Lung (tissue), 12 donors: Measurements from ENCODE around the gene MEIS2. TPM values are rescaled to one million over a fixed set of nuclear protein-coding genes. Genes with fewer than 3 reads are reported as not detected.

Experiments used
- ATAC-seq: fragments of 200-7000 bp; cut with Tn5 transposase; one replicate; pipeline ENCODE4 v1.9.1; 2020; ENCODE audit warnings: moderate number of reproducible peaks; ENCODE audit not compliant: insufficient read depth, low FRiP score
- DNase-seq, 3 donors: peaks; one replicate each; pipeline ENCODE4 v3.0.0-alpha.2; 2013 to 2017
- H3K27ac ChIP-seq, 2 donors: one replicate each; pipeline ENCODE4 v1.5.1; 2013; ENCODE audit warnings: mild to moderate bottlenecking in 2 of 2, moderate library complexity in 2 of 2, control low read depth in 1 of 2, inconsistent platforms in 1 of 2, low read depth in 1 of 2, low read length in 1 of 2
- H3K27me3 ChIP-seq, 3 donors: one replicate each; pipeline ENCODE4 v1.5.1; 2013; ENCODE audit warnings: low read length in 2 of 3; ENCODE audit not compliant: control insufficient read depth in 3 of 3, insufficient read depth in 3 of 3
- H3K36me3 ChIP-seq, 4 donors: one replicate each; pipeline ENCODE4 v1.5.1; 2013; ENCODE audit warnings: low read length in 4 of 4, mild to moderate bottlenecking in 1 of 4, moderate library complexity in 1 of 4; ENCODE audit not compliant: control insufficient read depth in 4 of 4, insufficient read depth in 4 of 4
- H3K4me1 ChIP-seq, 5 donors: one replicate each; pipeline ENCODE4 v1.5.1; 2013; ENCODE audit warnings: low read length in 5 of 5, mild to moderate bottlenecking in 2 of 5, moderate library complexity in 1 of 5; ENCODE audit not compliant: control insufficient read depth in 5 of 5, insufficient read depth in 5 of 5
- H3K4me3 ChIP-seq: one replicate; pipeline ENCODE4 v1.5.1; 2013; ENCODE audit warnings: mild to moderate bottlenecking, control low read depth, moderate library complexity
- H3K9ac ChIP-seq, 2 donors: one replicate each; pipeline ENCODE4 v1.5.1; 2013; ENCODE audit warnings: low read length in 2 of 2, control low read depth in 1 of 2; ENCODE audit not compliant: insufficient read depth in 1 of 2
- H3K9me3 ChIP-seq, 4 donors: one replicate each; pipeline ENCODE4 v1.5.1; 2013; ENCODE audit warnings: low read length in 3 of 4, mild to moderate bottlenecking in 1 of 4, moderate library complexity in 1 of 4; ENCODE audit not compliant: control insufficient read depth in 4 of 4, insufficient read depth in 3 of 4
- CTCF ChIP-seq: IDR thresholded peaks from 2 replicates; pipeline ENCODE4 v1.5.1; 2012; ENCODE audit warnings: mild to moderate bottlenecking; ENCODE audit errors: control extremely low read depth, extremely low read depth
- WGBS, 2 donors: extraction: QIAGEN DNeasy Blood & Tissue Kit; methylation state at CpG; one replicate each; pipeline ENCODE4 v1.1.7; 2013; 5-methylcytosine and 5-hydroxymethylcytosine counted together
- polyA plus RNA-seq, 2 donors: library from polyadenylated mRNA; stranded (reverse); fragments of 200-250 nt; gene quantifications; one replicate each; pipeline ENCODE4 v1.2.1, GENCODE V29; 2013
- total RNA-seq, 2 donors: library from RNA; depleted of rRNA in 1 of 2; stranded (reverse); fragments of >200 nt in 1 of 2; gene quantifications; one replicate each; pipeline ENCODE4 v1.2.1, GENCODE V29; 2014 to 2021
- donor health status: control.
- donor health status: control.
- donor health status: Bipolar disorder and iron deficiency.
- donor health status: healthy.
- donor health status: DM: yes; HTN: yes; CAD: no.

Gene MEIS2
- total and polyA plus RNA-seq, 4 donors = 5.6 to 47.5 (median 13.7) TPM

GRCh38 chr15:36943508-36944361 is 156.6 kb downstream of the MEIS2 start:
- ATAC-seq = no peak
- Histone ChIP-seq H3K27ac (no peak overlapping the region), H3K9me3 (no peaks in the 10 kb centered on the region), H3K4me1 (peaks cover 0 to 42% (median 19%) of the 10 kb centered on the region in 5 donors), H3K36me3 (peaks cover 0 to 4% (median 0%) of the 10 kb centered on the region in 4 donors), H3K4me3 (no peak overlapping the region), H3K27me3 (no peaks in the 10 kb centered on the region), H3K9ac (no peak overlapping the region)
- no peak for TF ChIP-seq CTCF
- DNase-seq = no peak
- WGBS, 2 donors = 60 to 62% methylated on average over 6 of the region's 6 CpGs

GRCh38 chr15:36942248-36942827 is 158.0 kb downstream of the MEIS2 start:
- Histone ChIP-seq H3K36me3 (no peaks in the 10 kb centered on the region), H3K4me3 (no peak overlapping the region), H3K27me3 (no peaks in the 10 kb centered on the region), H3K27ac (no peak overlapping the region), H3K9ac (no peak overlapping the region), H3K9me3 (no peaks in the 10 kb centered on the region), H3K4me1 (peaks cover 0 to 32% (median 7%) of the 10 kb centered on the region in 5 donors)
- TF ChIP-seq CTCF = no peak
- no peak for DNase-seq
- no peak for ATAC-seq
- 76 to 95% methylated on average over 6 of the region's 6 CpGs for WGBS, 2 donors

- ATAC-seq (no peak), DNase-seq (no peak)
- TF ChIP-seq CTCF = no peak
- Histone ChIP-seq H3K4me3 (no peak overlapping the region), H3K27me3 (no peaks in the 10 kb centered on the region), H3K36me3 (no peaks in the 10 kb centered on the region), H3K4me1 (peaks cover 0 to 28% (median 2%) of the 10 kb centered on the region in 5 donors), H3K27ac (no peak overlapping the region), H3K9ac (no peak overlapping the region), H3K9me3 (no peaks in the 10 kb centered on the region)
- WGBS, 2 donors = 71 to 77% methylated on average over 4 of the region's 4 CpGs
Measured at GRCh38 chr15:36941798-36942197, 158.6 kb downstream of the MEIS2 start.
